Activated T-helper 1 cell treated with anti-CD3 and anti-CD28 coated beads, Interleukin-12 subunit alpha, Interleukin-12 subunit beta, Interleukin-2, Interleukin-4 antibody, amounts not matched to agents 30 ng/mL and 10 ng/mL and 1 ng/mL, durations not matched to agents 14 hours and 24 hours and 36 hours (primary cell): ENCODE results near the gene GPR142. TPM values are rescaled to one million over a fixed set of nuclear protein-coding genes. Genes with fewer than 3 reads are reported as not detected.

Source experiments
- DNase-seq: peaks from one replicate; pipeline ENCODE4 v3.0.0; 2021; ENCODE audit warnings: low spot score
- H3K27ac Mint-ChIP-seq: one replicate; pipeline ENCODE4 v1.8.0; 2021; ENCODE audit warnings: mild to moderate bottlenecking, mixed read lengths
- H3K27me3 Mint-ChIP-seq: one replicate; pipeline ENCODE4 v1.8.0; 2022; ENCODE audit warnings: mild to moderate bottlenecking, moderate library complexity, mixed read lengths; ENCODE audit not compliant: insufficient read depth
- H3K36me3 Mint-ChIP-seq: one replicate; pipeline ENCODE4 v1.8.0; 2021; ENCODE audit warnings: low read depth, mixed read lengths
- H3K4me1 Mint-ChIP-seq: one replicate; pipeline ENCODE4 v1.8.0; 2021; ENCODE audit warnings: low read depth, mixed read lengths
- H3K4me3 Mint-ChIP-seq: one replicate; pipeline ENCODE4 v1.8.0; 2021; ENCODE audit warnings: mild to moderate bottlenecking, moderate library complexity, mixed read lengths
- H3K9me3 Mint-ChIP-seq: one replicate; pipeline ENCODE4 v1.8.0; 2021; ENCODE audit warnings: mixed read lengths
- intact Hi-C: fragments of 100-400 bp; cut with micrococcal nuclease; formaldehyde crosslinking; loops from one replicate; pipeline ENCODE4 v1.15.1; 2024
- total RNA-seq: library from RNA; stranded (reverse); gene quantifications from 2 replicates; pipeline ENCODE4 v1.2.3, GENCODE V29; 2022

GPR142 gene
- total RNA-seq, 1 donor from 2014 or later, result not detected

GRCh38 chr17:74414510-74414909 is 47.2 kb downstream of the GPR142 start:
- Mint-ChIP-seq H3K27me3 (peaks cover 2% of the 10 kb centered on the region), H3K4me1 (no peaks in the 10 kb centered on the region), H3K4me3 (no peak overlapping the region), H3K9me3 (no peaks in the 10 kb centered on the region), H3K36me3 (no peaks in the 10 kb centered on the region), H3K27ac (no peak overlapping the region)
- no peak for DNase-seq
- intact Hi-C loops, result no loop called here

DNA sequence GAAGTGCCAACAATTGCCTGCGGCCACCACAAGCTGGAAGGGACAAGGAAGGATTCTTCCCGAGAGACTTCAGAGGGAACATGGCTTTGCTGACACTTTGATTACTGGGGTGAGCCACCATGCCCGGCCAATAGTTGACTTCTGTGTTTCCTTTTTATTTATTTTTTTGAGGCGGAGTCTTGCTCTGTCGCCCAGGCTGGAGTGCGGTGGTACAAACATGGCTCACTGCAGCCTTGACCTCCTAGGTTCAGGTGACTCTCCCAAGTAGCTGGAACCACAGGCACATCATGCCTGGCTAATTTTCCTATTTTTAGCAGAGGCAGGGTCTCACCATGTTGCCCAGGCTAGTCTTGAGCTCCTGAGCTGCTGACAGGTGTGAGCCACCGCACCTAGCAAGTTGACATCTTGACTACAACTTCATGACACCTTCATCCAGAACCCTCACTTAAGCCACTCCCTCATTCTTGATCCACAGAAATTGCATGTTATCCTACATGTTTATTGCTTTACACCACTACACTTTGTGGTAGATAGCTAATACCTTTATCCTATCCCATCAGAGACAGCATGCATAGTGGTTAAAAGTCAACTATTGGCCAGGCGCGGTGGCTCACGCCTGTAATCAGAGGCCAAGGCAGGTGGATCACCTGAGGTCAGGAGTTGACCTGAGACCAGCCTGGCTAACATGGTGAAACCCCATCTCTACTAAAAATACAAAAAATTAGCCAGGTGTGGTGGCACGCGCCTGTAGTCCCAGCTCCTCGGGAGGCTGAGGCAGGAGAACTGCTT is 48.5 kb downstream of the GPR142 start:
- H3K4me1 Mint-ChIP-seq, result no peaks in the 10 kb centered on the region
- DNase-seq, result no peak
- intact Hi-C loops, result loop anchor here (1.0 kb wide), 1 partner anchor 23 kb away; no protein-coding TSS in a partner anchor
- H3K4me3 Mint-ChIP-seq, result no peak overlapping the region
- H3K36me3 Mint-ChIP-seq, result no peaks in the 10 kb centered on the region
- peaks cover 2% of the 10 kb centered on the region for H3K27me3 Mint-ChIP-seq
- H3K27ac Mint-ChIP-seq, result no peak overlapping the region
- H3K9me3 Mint-ChIP-seq, result no peaks in the 10 kb centered on the region

- no peak overlapping the region for H3K27ac Mint-ChIP-seq
These were observed 50.1 kb downstream of the GPR142 start for GRCh38 chr17:74417178-74418045.

GRCh38 chr17:74419928-74420411 is 52.7 kb downstream of the GPR142 start:
- Mint-ChIP-seq H3K9me3 (no peaks in the 10 kb centered on the region), H3K27ac (no peak overlapping the region), H3K4me1 (no peaks in the 10 kb centered on the region), H3K4me3 (no peak overlapping the region), H3K27me3 (peaks cover 10% of the 10 kb centered on the region), H3K36me3 (no peaks in the 10 kb centered on the region)
- DNase-seq, result no peak
- intact Hi-C loops, result no loop called here

More at GRCh38 chr17:74417178-74418045, 50.1 kb downstream of the GPR142 start:
- no peaks in the 10 kb centered on the region for H3K4me1 Mint-ChIP-seq
- H3K9me3 Mint-ChIP-seq, result no peaks in the 10 kb centered on the region
- H3K4me3 Mint-ChIP-seq, result no peak overlapping the region
- DNase-seq, result no peak
- intact Hi-C loops, result no loop called here
- no peaks in the 10 kb centered on the region for H3K36me3 Mint-ChIP-seq
- H3K27me3 Mint-ChIP-seq, result peaks cover 6% of the 10 kb centered on the region

Other genes starting within 250 kb of the GPR142 start
- gene RPL38, start 163.8 kb upstream of the GPR142 start, total RNA-seq, result 1,123 and 1,161 TPM in 2 replicates
- 5.7 and 6.8 TPM in 2 replicates for gene TTYH2, start 153.9 kb upstream of the GPR142 start, total RNA-seq
- 0.12 and 0.18 TPM in 2 replicates for gene DNAI2, start 93.3 kb upstream of the GPR142 start, total RNA-seq
- gene KIF19, start 41.3 kb upstream of the GPR142 start, total RNA-seq, result 0.10 and 0.13 TPM in 2 replicates
- not detected in 2 replicates for gene BTBD17, start 5.6 kb upstream of the GPR142 start, total RNA-seq
- 0.86 TPM in 1 of 2 replicates, not detected in the other for gene GPRC5C, start 64.6 kb downstream of the GPR142 start, total RNA-seq
- 9.8 and 10.4 TPM in 2 replicates for gene CD300A, start 99.1 kb downstream of the GPR142 start, total RNA-seq
- not detected in 2 replicates for gene CD300LB, start 164.0 kb downstream of the GPR142 start, total RNA-seq
- gene CD300C, start 178.6 kb downstream of the GPR142 start, total RNA-seq, result 0.32 and 0.41 TPM in 2 replicates
- gene CD300H, start 200.0 kb downstream of the GPR142 start, total RNA-seq, result not detected in 2 replicates
- gene CD300LD, start 224.8 kb downstream of the GPR142 start, total RNA-seq, result not detected in 2 replicates